Fibroblast of skin of back (primary cell): Measurements from ENCODE around the gene CCDC30.

ENCODE experiments used
- DNase-seq: peaks from one replicate; pipeline ENCODE4 v3.0.0-alpha.2; 2013

The CCDC30 gene

DNA sequence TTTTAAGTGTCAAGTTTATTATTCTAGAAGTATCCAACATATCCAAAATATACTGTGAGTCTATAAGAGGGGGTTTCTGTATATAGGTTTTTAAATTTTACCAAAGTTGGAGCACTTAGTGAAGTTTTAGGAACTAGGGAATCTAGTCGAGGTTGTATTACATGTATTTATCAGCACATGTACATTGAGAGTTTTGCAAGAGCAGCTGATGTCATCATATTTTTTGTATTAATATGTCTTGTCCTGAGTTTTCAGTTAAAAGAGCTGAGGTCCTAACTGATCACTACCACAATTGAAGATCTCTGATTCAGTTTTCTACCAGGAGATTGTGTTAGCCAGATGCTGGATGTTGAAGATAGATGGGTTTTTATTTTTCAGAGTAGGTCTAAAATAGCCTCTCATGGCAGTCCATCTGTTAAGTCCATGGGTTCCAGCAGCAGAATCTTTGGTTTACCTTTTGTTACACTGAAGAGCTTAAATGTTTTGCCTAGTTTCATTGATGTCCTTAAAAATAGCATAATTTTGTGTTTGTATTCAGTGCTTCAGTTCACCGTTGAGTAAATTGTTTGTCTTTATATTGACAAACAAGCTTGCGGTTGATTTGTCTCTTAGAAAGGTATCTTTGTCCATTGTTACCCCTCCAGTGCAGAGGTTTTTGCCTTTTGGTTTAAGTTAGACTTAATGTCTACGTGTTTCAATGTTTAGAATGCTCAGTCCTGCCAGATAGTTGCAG, 235.2 kb downstream of the CCDC30 start:
- DNase-seq: no peak

DNA sequence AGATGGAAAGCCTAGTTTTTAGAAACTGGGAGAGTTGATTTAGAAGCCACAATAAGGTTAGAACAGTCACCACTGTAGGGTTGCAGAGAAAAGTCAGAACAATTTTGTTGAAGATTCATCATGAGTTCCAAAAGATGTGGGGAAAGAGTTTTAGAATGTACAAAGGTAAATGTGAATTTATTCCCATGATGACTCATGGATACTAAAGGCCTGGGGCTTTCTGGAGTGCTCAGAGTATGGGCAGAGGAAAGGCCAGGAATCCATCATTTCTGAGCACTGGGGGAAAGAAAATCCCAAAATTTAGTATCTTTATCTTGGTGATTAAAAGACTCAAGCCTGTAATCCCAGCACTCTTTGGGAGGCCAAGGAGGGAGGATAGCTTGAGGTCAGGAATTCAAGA, 236.9 kb downstream of the CCDC30 start:
- DNase-seq: no peak

DNA sequence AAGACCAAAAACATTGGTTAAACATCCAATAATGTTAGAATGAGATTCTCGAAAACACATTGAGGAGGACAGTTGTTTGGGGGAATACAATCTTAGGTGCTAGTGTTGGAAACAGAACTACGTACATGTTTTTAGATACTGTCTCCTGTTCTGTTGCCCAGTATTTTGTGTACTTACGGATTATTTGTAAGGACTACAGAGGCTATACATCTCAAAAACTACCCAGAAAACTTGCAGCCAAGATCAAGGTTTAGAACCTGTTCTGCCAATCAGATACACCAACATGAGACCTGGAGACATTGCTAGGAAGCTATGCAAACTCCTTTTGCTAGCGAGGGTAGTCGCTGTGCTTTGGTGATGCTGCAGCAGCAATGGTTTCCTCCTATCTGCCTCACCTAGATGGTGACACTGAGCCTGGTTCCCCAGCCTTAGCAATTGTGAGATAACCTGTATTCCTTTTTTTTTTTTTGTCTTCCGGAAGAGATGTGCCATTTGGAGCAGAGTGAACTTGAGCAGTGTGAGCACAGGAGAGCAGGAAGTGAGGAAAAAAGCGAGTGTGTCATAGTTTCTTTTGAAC, 240.9 kb downstream of the CCDC30 start:
- DNase-seq: no peak
